ENCODE measurements around the gene ZDHHC8.

GRCh38 chr22:20118300-20119020, 13.1 kb upstream of the ZDHHC8 start:
- TF ChIP-seq CTCF (IDR thresholded peaks at IDR 0.05; ENCODE audit: poor library complexity), result no peak
- no peak for TF ChIP-seq EZH2 (IDR thresholded peaks at IDR 0.05; ENCODE audit: borderline replicate concordance)

Measured in hepatocyte (in vitro differentiated cells).